Smooth muscle cell (in vitro differentiated cells): ENCODE measurements around the gene ZFPL1. TPM values are rescaled to one million over a fixed set of nuclear protein-coding genes. Genes with fewer than 3 reads are reported as not detected.

ENCODE experiments used
- DNase-seq: peaks from one replicate; lab custom pipeline; 2025; ENCODE audit not compliant: unreplicated experiment; lab: John Stamatoyannopoulos, UW
- H2AFZ ChIP-seq: fragments of 200-600 bp; sonication (generic); 2 replicates; pipeline ENCODE4 v1.6.0; 2016; ENCODE audit warnings: antibody characterized with exemption, low read depth, mild to moderate bottlenecking
- H3F3A ChIP-seq: fragments of 200-600 bp; sonication (generic); 2 replicates; pipeline ENCODE4 v1.6.0; 2017; ENCODE audit warnings: antibody characterized with exemption, low read depth
- H3K27ac ChIP-seq: fragments of 200-600 bp; sonication (generic); 2 replicates; pipeline ENCODE4 v1.5.1; 2016; ENCODE audit warnings: low read depth, mild to moderate bottlenecking
- H3K27me3 ChIP-seq: fragments of 200-600 bp; sonication (generic); 2 replicates; pipeline ENCODE4 v1.6.1; 2016; ENCODE audit warnings: low read depth, mild to moderate bottlenecking
- H3K36me3 ChIP-seq: fragments of 200-600 bp; sonication (generic); 2 replicates; pipeline ENCODE4 v1.5.1; 2016; ENCODE audit warnings: low read depth
- H3K4me1 ChIP-seq: fragments of 200-600 bp; sonication (generic); 2 replicates; pipeline ENCODE4 v1.5.1; 2016; ENCODE audit warnings: low read depth
- H3K4me2 ChIP-seq: fragments of 200-600 bp; sonication (generic); 2 replicates; pipeline ENCODE4 v1.6.0; 2016; ENCODE audit warnings: mild to moderate bottlenecking
- H3K4me3 ChIP-seq: fragments of 200-600 bp; sonication (generic); 2 replicates; pipeline ENCODE4 v1.5.1; 2016; ENCODE audit warnings: mild to moderate bottlenecking
- H3K79me2 ChIP-seq: fragments of 200-600 bp; sonication (generic); 2 replicates; pipeline ENCODE4 v1.6.0; 2016; ENCODE audit warnings: low read depth, mild to moderate bottlenecking
- H3K9ac ChIP-seq: fragments of 200-600 bp; sonication (generic); 2 replicates; pipeline ENCODE4 v1.6.0; 2016; ENCODE audit warnings: low read depth
- H3K9me3 ChIP-seq: fragments of 200-600 bp; sonication (generic); replicated peaks from 2 replicates; pipeline ENCODE4 v1.5.1; 2016; ENCODE audit warnings: low read depth
- H4K20me1 ChIP-seq: fragments of 200-600 bp; sonication (generic); 2 replicates; pipeline ENCODE4 v1.6.0; 2016; ENCODE audit warnings: low read depth
- WGBS: methylation state at CpG from one replicate; pipeline ENCODE4 v1.1.7; 2016; ENCODE audit warnings: low lambda C conversion rate; 5-methylcytosine and 5-hydroxymethylcytosine counted together
- polyA plus RNA-seq: library from polyadenylated mRNA; unstranded; fragments of >200 nt; fragmentation: Nextera tagmentation; extraction: Ambion mirVana; gene quantifications from 2 replicates; pipeline ENCODE4 v1.2.1, GENCODE V29; 2016
- total RNA-seq: library from RNA; depleted of rRNA; stranded (reverse); fragments of >200 nt; gene quantifications from 2 replicates; pipeline ENCODE4 v1.2.3, GENCODE V29; 2014
- TF ChIP-seq, protein P1 (sequence below): fragments of 200-600 bp; sonication (generic); IDR thresholded peaks from 2 replicates; pipeline ENCODE4 v1.5.1; 2017; ENCODE audit warnings: borderline replicate concordance, mild to moderate bottlenecking, antibody characterized with exemption; ENCODE audit not compliant: insufficient read depth, poor library complexity, severe bottlenecking

ZFPL1 gene
- total and polyA plus RNA-seq, 2 experiments from 2014 or later: 87.1 to 91.0 TPM

DNA sequence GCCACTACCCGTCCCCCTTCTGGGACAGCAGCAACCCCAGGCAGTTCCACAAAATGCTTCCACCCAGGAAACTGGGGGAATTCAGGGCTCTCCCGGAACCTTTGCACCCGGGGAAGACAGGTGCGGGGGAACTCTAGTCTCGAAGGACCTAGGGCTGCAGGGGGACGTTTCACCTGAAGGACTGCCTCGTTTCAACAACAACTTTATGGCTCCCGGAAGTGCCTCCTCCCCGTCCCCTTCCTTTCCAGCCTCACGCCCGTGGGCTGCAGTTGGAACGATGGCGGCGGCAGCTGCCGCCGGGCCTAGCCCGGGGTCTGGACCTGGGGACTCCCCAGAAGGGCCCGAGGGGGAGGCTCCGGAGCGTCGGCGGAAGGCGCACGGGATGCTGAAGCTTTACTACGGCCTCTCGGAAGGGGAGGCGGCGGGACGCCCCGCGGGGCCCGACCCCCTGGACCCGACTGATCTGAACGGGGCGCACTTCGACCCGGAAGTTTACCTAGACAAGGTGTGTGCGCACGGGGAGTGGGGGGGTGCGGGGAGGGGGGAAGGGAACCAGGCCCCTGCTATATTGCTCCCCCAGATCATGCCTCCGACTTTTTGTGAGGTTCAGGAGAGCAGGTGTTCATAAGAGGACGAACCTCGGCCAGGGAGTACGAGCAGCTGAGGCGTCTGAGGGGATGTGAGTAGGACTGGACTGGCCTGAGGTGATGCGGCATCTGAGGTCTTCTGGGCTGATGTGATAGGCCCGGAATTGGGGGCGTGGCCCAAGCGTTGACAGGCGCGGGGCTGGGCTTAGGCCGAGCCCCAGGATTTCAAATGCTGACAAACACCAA lies 12.2 kb downstream of the ZFPL1 start, which contains the start of gene VPS51:
Gene VPS51 (plus strand): TSS at position 241 of the 833 bp plus-strand sequence. CDS start 37 bp downstream, at position 278.
- peaks cover 5% of the 10 kb centered on the region for H3K4me1 ChIP-seq
- no peaks in the 10 kb centered on the region for H3F3A ChIP-seq
- no peak within 1 kb of the TSS for H2AFZ ChIP-seq
- WGBS: 2% methylated on average over 39 of the region's 52 CpGs
- H3K4me2 ChIP-seq: peak within 1 kb of the TSS; percentile 97
- TF ChIP-seq, protein P1, sequence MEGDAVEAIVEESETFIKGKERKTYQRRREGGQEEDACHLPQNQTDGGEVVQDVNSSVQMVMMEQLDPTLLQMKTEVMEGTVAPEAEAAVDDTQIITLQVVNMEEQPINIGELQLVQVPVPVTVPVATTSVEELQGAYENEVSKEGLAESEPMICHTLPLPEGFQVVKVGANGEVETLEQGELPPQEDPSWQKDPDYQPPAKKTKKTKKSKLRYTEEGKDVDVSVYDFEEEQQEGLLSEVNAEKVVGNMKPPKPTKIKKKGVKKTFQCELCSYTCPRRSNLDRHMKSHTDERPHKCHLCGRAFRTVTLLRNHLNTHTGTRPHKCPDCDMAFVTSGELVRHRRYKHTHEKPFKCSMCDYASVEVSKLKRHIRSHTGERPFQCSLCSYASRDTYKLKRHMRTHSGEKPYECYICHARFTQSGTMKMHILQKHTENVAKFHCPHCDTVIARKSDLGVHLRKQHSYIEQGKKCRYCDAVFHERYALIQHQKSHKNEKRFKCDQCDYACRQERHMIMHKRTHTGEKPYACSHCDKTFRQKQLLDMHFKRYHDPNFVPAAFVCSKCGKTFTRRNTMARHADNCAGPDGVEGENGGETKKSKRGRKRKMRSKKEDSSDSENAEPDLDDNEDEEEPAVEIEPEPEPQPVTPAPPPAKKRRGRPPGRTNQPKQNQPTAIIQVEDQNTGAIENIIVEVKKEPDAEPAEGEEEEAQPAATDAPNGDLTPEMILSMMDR: no peak
- H3K27ac ChIP-seq: peak within 1 kb of the TSS; percentile 72
- H3K27me3 ChIP-seq: no peaks in the 10 kb centered on the region
- H3K4me3 ChIP-seq: peak within 1 kb of the TSS; percentile 99
- H3K36me3 ChIP-seq: no peaks in the 10 kb centered on the region
- peaks cover 21% of the 10 kb centered on the region for H3K79me2 ChIP-seq
- DNase-seq: peak; percentile 37
- peak within 1 kb of the TSS; percentile 90 for H3K9ac ChIP-seq
- no peaks in the 10 kb centered on the region for H3K9me3 ChIP-seq
- H4K20me1 ChIP-seq: peaks cover 4% of the 10 kb centered on the region

DNA sequence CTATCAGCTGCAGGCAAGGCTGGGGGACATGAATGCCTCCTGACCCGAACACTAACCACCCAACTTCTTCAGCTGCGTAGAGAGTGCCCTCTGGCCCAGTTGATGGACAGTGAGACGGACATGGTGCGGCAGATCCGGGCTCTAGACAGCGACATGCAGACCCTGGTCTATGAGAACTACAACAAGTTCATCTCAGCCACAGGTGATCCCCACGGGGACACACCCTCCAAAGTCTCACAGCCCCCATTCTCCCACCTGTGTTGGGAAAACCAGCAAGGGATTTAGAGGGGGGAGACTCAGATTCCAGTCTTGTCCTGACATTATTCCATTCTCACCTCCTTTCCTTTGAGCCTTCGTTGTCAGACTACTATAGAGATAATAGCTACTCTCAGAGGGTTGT lies 12.9 kb downstream of the ZFPL1 start:
- H3K4me1 ChIP-seq: peaks cover 5% of the 10 kb centered on the region
- peak overlapping the region; percentile 99 for H3K4me3 ChIP-seq
- no peak overlapping the region for H2AFZ ChIP-seq
- peaks cover 23% of the 10 kb centered on the region for H3K79me2 ChIP-seq
- peak overlapping the region; percentile 97 for H3K4me2 ChIP-seq
- no peak for DNase-seq
- peak overlapping the region; percentile 90 for H3K9ac ChIP-seq
- TF ChIP-seq, protein P1: no peak
- no peaks in the 10 kb centered on the region for H3F3A ChIP-seq
- WGBS: 75% methylated on average over 8 of the region's 8 CpGs
- H4K20me1 ChIP-seq: peaks cover 4% of the 10 kb centered on the region
- no peaks in the 10 kb centered on the region for H3K36me3 ChIP-seq
- H3K9me3 ChIP-seq: no peaks in the 10 kb centered on the region
- H3K27me3 ChIP-seq: no peaks in the 10 kb centered on the region
- H3K27ac ChIP-seq: peak overlapping the region; percentile 72

DNA sequence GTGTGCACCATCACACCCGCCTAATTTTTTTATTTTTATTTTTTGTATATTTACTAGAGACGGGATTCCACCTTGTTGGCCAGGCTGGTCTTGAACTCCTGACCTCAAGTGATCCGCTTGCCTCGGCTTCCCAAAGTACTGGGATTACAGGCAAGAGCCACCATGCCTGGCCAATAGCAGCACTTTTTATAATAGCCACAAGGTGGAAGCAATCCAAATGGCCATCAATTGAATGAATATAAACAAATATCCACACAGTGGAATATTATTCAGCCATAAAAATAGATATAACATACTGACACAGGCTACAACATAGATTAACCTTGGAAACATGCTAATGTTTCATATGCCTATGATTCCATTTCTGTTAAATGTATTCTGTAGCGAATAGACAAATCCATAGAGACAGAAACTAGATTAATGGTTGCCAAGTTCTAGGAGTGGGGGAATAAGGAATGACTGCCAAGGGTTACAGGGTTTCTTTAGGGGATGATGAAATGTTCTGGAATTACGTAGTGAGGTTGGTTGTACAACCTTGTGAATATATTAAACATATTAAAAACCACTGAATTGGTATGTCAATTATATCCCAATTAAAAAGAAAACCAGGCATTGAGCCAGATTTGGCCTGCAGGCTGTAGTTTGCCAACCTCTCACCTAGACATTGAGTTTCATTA lies 16.8 kb downstream of the ZFPL1 start:
- Histone ChIP-seq H3K79me2 (peaks cover 32% of the 10 kb centered on the region), H3K4me3 (no peak overlapping the region), H3K9ac (no peak overlapping the region), H3K4me1 (peaks cover 5% of the 10 kb centered on the region), H3K27ac (peak overlapping the region; percentile 35), H3K4me2 (no peak overlapping the region), H2AFZ (no peak overlapping the region), H4K20me1 (peaks cover 9% of the 10 kb centered on the region), H3K36me3 (no peaks in the 10 kb centered on the region), H3F3A (no peaks in the 10 kb centered on the region), H3K9me3 (no peaks in the 10 kb centered on the region), H3K27me3 (no peaks in the 10 kb centered on the region)
- TF ChIP-seq, protein P1: no peak
- WGBS: 97% methylated on average over 6 of the region's 6 CpGs
- no peak for DNase-seq
